Endothelial cell (in vitro differentiated cells): Measurements from ENCODE around the gene HSPA12B. TPM values are rescaled to one million over a fixed set of nuclear protein-coding genes. Genes with fewer than 3 reads are reported as not detected.
A peak's percentile ranks its signal among the peaks of the same experiment; 100 is the strongest.

Source experiments
- DNase-seq: peaks from one replicate; pipeline ENCODE4 v3.0.0; 2021; ENCODE audit warnings: low spot score
- H3K27ac Mint-ChIP-seq: one replicate; pipeline ENCODE4 v1.8.0; 2021; ENCODE audit warnings: mixed read lengths, inconsistent platforms; ENCODE audit not compliant: unreplicated experiment
- H3K27me3 Mint-ChIP-seq: one replicate; pipeline ENCODE4 v1.8.0; 2021; ENCODE audit warnings: mild to moderate bottlenecking, moderate library complexity, mixed read lengths, inconsistent platforms; ENCODE audit not compliant: unreplicated experiment
- H3K36me3 Mint-ChIP-seq: one replicate; pipeline ENCODE4 v1.8.0; 2021; ENCODE audit warnings: mild to moderate bottlenecking, low read depth, mixed read lengths, inconsistent platforms; ENCODE audit not compliant: unreplicated experiment
- H3K4me1 Mint-ChIP-seq: one replicate; pipeline ENCODE4 v1.8.0; 2021; ENCODE audit warnings: mild to moderate bottlenecking, mixed read lengths, inconsistent platforms; ENCODE audit not compliant: unreplicated experiment
- H3K4me3 Mint-ChIP-seq: one replicate; pipeline ENCODE4 v1.8.0; 2021; ENCODE audit warnings: mild to moderate bottlenecking, mixed read lengths, inconsistent platforms; ENCODE audit not compliant: unreplicated experiment
- H3K9me3 Mint-ChIP-seq: one replicate; pipeline ENCODE4 v1.8.0; 2021; ENCODE audit warnings: mixed read lengths, inconsistent platforms; ENCODE audit not compliant: unreplicated experiment
- CTCF ChIP-seq: fragments of 200-600 bp; sonication (generic); IDR thresholded peaks from one replicate; pipeline ENCODE4 v1.5.0; 2021; ENCODE audit warnings: antibody characterized with exemption; ENCODE audit not compliant: unreplicated experiment
- total RNA-seq: library from RNA; stranded (reverse); fragmentation: NEBNext Ultra II Directional; extraction: Animal tissue kit (Norgen Biotek cat#: 25700); gene quantifications from one replicate; pipeline ENCODE4 v1.2.1, GENCODE V29; 2021; ENCODE audit not compliant: unreplicated experiment

HSPA12B gene
- total RNA-seq, 1 donor from 2014 or later = 12.7 TPM

GRCh38 chr20:3765171-3765882 lies 32.8 kb downstream of the HSPA12B start:
- Mint-ChIP-seq H3K4me3 (no peak overlapping the region), H3K27me3 (peaks cover 14% of the 10 kb centered on the region)
- no peak for DNase-seq

GRCh38 chr20:3766422-3767109 lies 34.1 kb downstream of the HSPA12B start:
- Mint-ChIP-seq H3K27ac (no peak overlapping the region), H3K27me3 (peaks cover 10% of the 10 kb centered on the region), H3K4me1 (peaks cover 9% of the 10 kb centered on the region), H3K9me3 (no peaks in the 10 kb centered on the region), H3K4me3 (peak overlapping the region; percentile 86), H3K36me3 (peaks cover 4% of the 10 kb centered on the region)
- DNase-seq = no peak
- no peak for TF ChIP-seq CTCF

More at GRCh38 chr20:3765171-3765882, 32.8 kb downstream of the HSPA12B start:
- H3K36me3 Mint-ChIP-seq = peaks cover 4% of the 10 kb centered on the region
- H3K4me1 Mint-ChIP-seq = peaks cover 9% of the 10 kb centered on the region
- TF ChIP-seq CTCF = no peak
- H3K27ac Mint-ChIP-seq = no peak overlapping the region
- no peaks in the 10 kb centered on the region for H3K9me3 Mint-ChIP-seq

- Mint-ChIP-seq H3K36me3 (peaks cover 4% of the 10 kb centered on the region), H3K9me3 (no peaks in the 10 kb centered on the region), H3K4me1 (peaks cover 9% of the 10 kb centered on the region), H3K4me3 (peak overlapping the region; percentile 86), H3K27me3 (peaks cover 10% of the 10 kb centered on the region), H3K27ac (no peak overlapping the region)
- no peak for DNase-seq
- no peak for TF ChIP-seq CTCF
Observed at GRCh38 chr20:3767110-3767426, 34.6 kb downstream of the HSPA12B start.

- DNase-seq = peak; percentile 97
- Mint-ChIP-seq H3K27me3 (peaks cover 14% of the 10 kb centered on the region), H3K9me3 (no peaks in the 10 kb centered on the region), H3K27ac (peak within 1 kb of the TSS; percentile 89), H3K36me3 (peaks cover 4% of the 10 kb centered on the region), H3K4me1 (peaks cover 9% of the 10 kb centered on the region), H3K4me3 (peak within 1 kb of the TSS; percentile 88)
- no peak for TF ChIP-seq CTCF
Observed at GRCh38 chr20:3767427-3768341, 35.2 kb downstream of the HSPA12B start, which contains the start of gene ADISSP. Gene ADISSP, minus strand, starts transcription at chr20:3767753. Its CDS starts 7,653 bp downstream, at chr20:3760100.
